Caco-2 (cell line): ENCODE measurements around the gene ATG7. TPM values are rescaled to one million over a fixed set of nuclear protein-coding genes. Genes with fewer than 3 reads are reported as not detected.

Source experiments
- BruUV-seq: library from RNA; stranded (reverse); fragments of 400-500 nt; replicated peaks from 2 replicates; lab custom pipeline; 2021; lab: Mats Ljungman, UMichigan
- CTCF ChIA-PET: fragments of 300-600 bp; sonication (Branson Sonifier 250); formaldehyde crosslinking; loops from one replicate; lab custom pipeline; 2022; ENCODE audit warnings: antibody characterized with exemption; lab: Charles Lee
- POLR2A ChIA-PET: fragments of 300-600 bp; sonication (Branson Sonifier 250); formaldehyde crosslinking; loops from one replicate; lab custom pipeline; 2022; ENCODE audit warnings: antibody characterized with exemption; lab: Charles Lee
- DNase-seq, 2 experiments: peaks; one replicate each; pipeline versions ENCODE4 v3.0.0 to v3.0.0-alpha.2; 2020 to 2022
- H3K27me3 ChIP-seq: replicated peaks from 2 replicates; pipeline ENCODE4 v1.6.0; 2011; ENCODE audit warnings: low read length; ENCODE audit not compliant: control insufficient read depth, insufficient read depth
- H3K36me3 ChIP-seq: 2 replicates; pipeline ENCODE4 v1.5.1; 2011; ENCODE audit warnings: low read length; ENCODE audit not compliant: control insufficient read depth, insufficient read depth
- H3K4me1 ChIP-seq: fragments of 250-450 bp; sonication (Bioruptor Pico); 2 replicates; pipeline ENCODE4 v1.5.1; 2020; ENCODE audit warnings: mild to moderate bottlenecking
- H3K4me3 ChIP-seq: 2 replicates; pipeline ENCODE4 v1.5.1; 2011; ENCODE audit warnings: low read depth, mild to moderate bottlenecking, control low read depth, low read length
- H3K9me3 ChIP-seq: fragments of 250-450 bp; sonication (Bioruptor Pico); 2 replicates; pipeline ENCODE4 v1.5.1; 2020; ENCODE audit warnings: mild to moderate bottlenecking, moderate library complexity
- H3K27ac Mint-ChIP-seq: one replicate; pipeline ENCODE4 v1.8.0; 2022; ENCODE audit warnings: mixed read lengths; ENCODE audit not compliant: unreplicated experiment
- H3K27me3 Mint-ChIP-seq: one replicate; pipeline ENCODE4 v1.8.0; 2022; ENCODE audit warnings: mixed read lengths; ENCODE audit not compliant: insufficient read depth, unreplicated experiment
- H3K36me3 Mint-ChIP-seq: one replicate; pipeline ENCODE4 v1.8.0; 2022; ENCODE audit warnings: mild to moderate bottlenecking, mixed read lengths; ENCODE audit not compliant: insufficient read depth, unreplicated experiment
- H3K4me1 Mint-ChIP-seq: one replicate; pipeline ENCODE4 v1.8.0; 2022; ENCODE audit warnings: low read depth, mixed read lengths; ENCODE audit not compliant: unreplicated experiment
- H3K4me3 Mint-ChIP-seq: one replicate; pipeline ENCODE4 v1.8.0; 2022; ENCODE audit warnings: mild to moderate bottlenecking, moderate library complexity, mixed read lengths; ENCODE audit not compliant: unreplicated experiment
- H3K9me3 Mint-ChIP-seq: one replicate; pipeline ENCODE4 v1.8.0; 2022; ENCODE audit warnings: mixed read lengths; ENCODE audit not compliant: unreplicated experiment
- intact Hi-C: fragments of 100-400 bp; cut with micrococcal nuclease; formaldehyde crosslinking; loops from one replicate; pipeline ENCODE4 v1.10.0; 2022; ENCODE audit not compliant: unreplicated experiment
- total RNA-seq: library from RNA; stranded (reverse); gene quantifications from 2 replicates; pipeline ENCODE4 v1.2.3, GENCODE V29; 2022
- TF ChIP-seq, protein P1 (sequence below), 2 experiments: fragments of 200-600 bp in 1 of 2; IDR thresholded peaks; 1 replicate in 1 of 2; 2 replicates in 1 of 2; pipeline versions ENCODE4 v1.5.1 to v1.8.0; 2011 to 2022; ENCODE audit warnings: antibody characterized with exemption in 1 of 2, control low read depth in 1 of 2, inconsistent platforms in 1 of 2, low read depth in 1 of 2, low read length in 1 of 2, mild to moderate bottlenecking in 1 of 2, moderate library complexity in 1 of 2; ENCODE audit not compliant: insufficient read depth in 1 of 2, severe bottlenecking in 1 of 2, unreplicated experiment in 1 of 2

ATG7 gene
- total RNA-seq, 1 experiment from 2014 or later: 24.4 TPM

- Mint-ChIP-seq H3K36me3 (peaks cover 6% of the 10 kb centered on the region), H3K27me3 (no peaks in the 10 kb centered on the region), H3K27ac (no peak overlapping the region), H3K4me1 (peaks cover 20% of the 10 kb centered on the region), H3K4me3 (no peak overlapping the region), H3K9me3 (no peaks in the 10 kb centered on the region)
- Histone ChIP-seq H3K9me3 (no peaks in the 10 kb centered on the region), H3K4me1 (0 out of 2 replicates have a peak, but pooled peaks cover 11% of the 10 kb centered on the region), H3K36me3 (0 out of 2 replicates have a peak, but pooled peaks cover 2% of the 10 kb centered on the region), H3K4me3 (no peak overlapping the region), H3K27me3 (no peaks in the 10 kb centered on the region)
- ChIA-PET CTCF (no interaction called here), POLR2A (no interaction called here)
- intact Hi-C loops: no loop called here
- no TSS peak for BruUV-seq
- DNase-seq: no peak
- TF ChIP-seq, protein P1, sequence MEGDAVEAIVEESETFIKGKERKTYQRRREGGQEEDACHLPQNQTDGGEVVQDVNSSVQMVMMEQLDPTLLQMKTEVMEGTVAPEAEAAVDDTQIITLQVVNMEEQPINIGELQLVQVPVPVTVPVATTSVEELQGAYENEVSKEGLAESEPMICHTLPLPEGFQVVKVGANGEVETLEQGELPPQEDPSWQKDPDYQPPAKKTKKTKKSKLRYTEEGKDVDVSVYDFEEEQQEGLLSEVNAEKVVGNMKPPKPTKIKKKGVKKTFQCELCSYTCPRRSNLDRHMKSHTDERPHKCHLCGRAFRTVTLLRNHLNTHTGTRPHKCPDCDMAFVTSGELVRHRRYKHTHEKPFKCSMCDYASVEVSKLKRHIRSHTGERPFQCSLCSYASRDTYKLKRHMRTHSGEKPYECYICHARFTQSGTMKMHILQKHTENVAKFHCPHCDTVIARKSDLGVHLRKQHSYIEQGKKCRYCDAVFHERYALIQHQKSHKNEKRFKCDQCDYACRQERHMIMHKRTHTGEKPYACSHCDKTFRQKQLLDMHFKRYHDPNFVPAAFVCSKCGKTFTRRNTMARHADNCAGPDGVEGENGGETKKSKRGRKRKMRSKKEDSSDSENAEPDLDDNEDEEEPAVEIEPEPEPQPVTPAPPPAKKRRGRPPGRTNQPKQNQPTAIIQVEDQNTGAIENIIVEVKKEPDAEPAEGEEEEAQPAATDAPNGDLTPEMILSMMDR (IDR thresholded peaks at IDR 0.05; ENCODE audit: insufficient read depth in 1 of 2, low read depth in 1 of 2, low read length in 1 of 2, severe bottlenecking in 1 of 2, unreplicated experiment in 1 of 2): no peak
Observed at GRCh38 chr3:11588755-11589154, 316.6 kb downstream of the ATG7 start.

- no peak overlapping the region for H3K4me3 ChIP-seq
- intact Hi-C loops: no loop called here
- 0 out of 2 replicates have a peak, but pooled peaks cover 2% of the 10 kb centered on the region for H3K36me3 ChIP-seq
- H3K27me3 ChIP-seq: no peaks in the 10 kb centered on the region
- H3K4me1 ChIP-seq: 0 out of 2 replicates have a peak, but pooled peaks cover 11% of the 10 kb centered on the region
- TF ChIP-seq, protein P1 (IDR thresholded peaks at IDR 0.05; ENCODE audit: insufficient read depth in 1 of 2, low read depth in 1 of 2, low read length in 1 of 2, severe bottlenecking in 1 of 2, unreplicated experiment in 1 of 2): no peak
- no peak for DNase-seq
- BruUV-seq: no TSS peak
- ChIA-PET CTCF (no interaction called here), POLR2A (interaction anchor here (0.6 kb wide), 1 partner anchor 54 kb away, joined by 5 read pairs; the partner anchor contains the start of gene VGLL4)
- H3K9me3 ChIP-seq: no peaks in the 10 kb centered on the region
- no peaks in the 10 kb centered on the region for H3K27me3 Mint-ChIP-seq
- H3K4me3 Mint-ChIP-seq: no peak overlapping the region
- peaks cover 10% of the 10 kb centered on the region for H3K36me3 Mint-ChIP-seq
- H3K27ac Mint-ChIP-seq: no peak overlapping the region
- H3K4me1 Mint-ChIP-seq: peaks cover 21% of the 10 kb centered on the region
- no peaks in the 10 kb centered on the region for H3K9me3 Mint-ChIP-seq
Observed at GRCh38 chr3:11589706-11590105, 317.5 kb downstream of the ATG7 start.

DNA sequence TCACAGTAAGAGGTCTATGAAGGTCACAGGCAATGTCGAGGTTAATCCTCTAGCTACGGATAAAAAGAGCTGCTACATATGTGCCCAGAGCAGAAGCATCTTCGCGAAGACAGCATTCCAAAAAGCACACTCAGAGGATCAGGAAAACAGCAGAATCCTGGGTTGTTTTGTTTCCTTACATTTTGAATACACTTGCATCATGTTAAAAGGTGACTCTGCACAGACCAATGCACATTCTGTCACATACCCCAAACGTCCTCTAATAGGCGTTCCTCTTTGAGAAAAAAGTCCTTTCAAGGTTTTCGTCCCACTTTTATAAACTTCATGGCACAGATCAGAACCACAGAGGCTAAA, 318.8 kb downstream of the ATG7 start:
- H3K36me3 Mint-ChIP-seq: peaks cover 12% of the 10 kb centered on the region
- Histone ChIP-seq H3K4me3 (no peak overlapping the region), H3K4me1 (0 out of 2 replicates have a peak, but pooled peaks cover 11% of the 10 kb centered on the region), H3K9me3 (no peaks in the 10 kb centered on the region), H3K27me3 (no peaks in the 10 kb centered on the region), H3K36me3 (0 out of 2 replicates have a peak, but pooled peaks cover 2% of the 10 kb centered on the region)
- intact Hi-C loops: no loop called here
- BruUV-seq: no TSS peak
- ChIA-PET CTCF (interaction anchor here (0.7 kb wide), 1 partner anchor 1051 kb away, joined by 3 read pairs; no protein-coding TSS in a partner anchor), POLR2A (no interaction called here)
- no peak overlapping the region for H3K4me3 Mint-ChIP-seq
- no peaks in the 10 kb centered on the region for H3K27me3 Mint-ChIP-seq
- peak overlapping the region; percentile 32 for H3K27ac Mint-ChIP-seq
- no peaks in the 10 kb centered on the region for H3K9me3 Mint-ChIP-seq
- TF ChIP-seq, protein P1 (IDR thresholded peaks at IDR 0.05; ENCODE audit: insufficient read depth in 1 of 2, low read depth in 1 of 2, low read length in 1 of 2, severe bottlenecking in 1 of 2, unreplicated experiment in 1 of 2): no peak
- no peak for DNase-seq
- H3K4me1 Mint-ChIP-seq: peaks cover 21% of the 10 kb centered on the region
